ENCODE data around the gene HOXC9. TPM values are rescaled to one million over a fixed set of nuclear protein-coding genes. Genes with fewer than 3 reads are reported as not detected.
A peak's percentile ranks its signal among the peaks of the same experiment; 100 is the strongest.

HOXC9 gene
- total RNA-seq (12.6 TPM), polyA plus RNA-seq (ENCODE audit: insufficient read depth in 1 of 8, insufficient read length in 8 of 8, low replicate concordance in 1 of 8) (10 to 100 TPM; 14.3 to 19.2 (median 16.1) TPM)
- long read RNA-seq, donor 1, transcript HOXC9-201 (2 exons, 1,516 nt) = major isoform, 9 of 9 reads
- long read RNA-seq, donor 1, partial matches to known transcripts = 0 of 9 reads
- long read RNA-seq, donor 1, other reads (novel, unspliced or antisense) = 0 of 9 reads
- long read RNA-seq, donor 2 = 0 reads
- long read RNA-seq, donor 3, transcript HOXC9-201 (2 exons, 1,516 nt) = major isoform, 13 of 13 reads
- long read RNA-seq, donor 3, partial matches to known transcripts = 0 of 13 reads
- long read RNA-seq, donor 3, other reads (novel, unspliced or antisense) = 0 of 13 reads
- long read RNA-seq, donor 4, partial matches to known transcripts = 0 of 4 reads
- long read RNA-seq, donor 4, other reads (novel, unspliced or antisense) = 0 of 4 reads
- long read RNA-seq, donor 5, transcript HOXC9-201 (2 exons, 1,516 nt) = major isoform, 37 of 54 reads
- long read RNA-seq, donor 5, partial matches to known transcripts = 0 of 54 reads
- long read RNA-seq, donor 5, other reads (novel, unspliced or antisense) = 17 of 54 reads
- long read RNA-seq, donor 6, transcript HOXC9-201 (2 exons, 1,516 nt) = major isoform, 14 of 14 reads
- long read RNA-seq, donor 6, partial matches to known transcripts = 0 of 14 reads
- long read RNA-seq, donor 6, other reads (novel, unspliced or antisense) = 0 of 14 reads
- long read RNA-seq, donor 7, transcript HOXC9-201 (2 exons, 1,516 nt) = major isoform, 11 of 23 reads
- long read RNA-seq, donor 7, partial matches to known transcripts = 5 of 23 reads
- long read RNA-seq, donor 7, other reads (novel, unspliced or antisense) = 7 of 23 reads
- long read RNA-seq, donor 8, transcript HOXC9-201 (2 exons, 1,516 nt) = major isoform, 9 of 9 reads
- long read RNA-seq, donor 8, partial matches to known transcripts = 0 of 9 reads
- long read RNA-seq, donor 8, other reads (novel, unspliced or antisense) = 0 of 9 reads
- long read RNA-seq, donor 9, transcript HOXC9-201 (2 exons, 1,516 nt) = major isoform, 6 of 6 reads
- long read RNA-seq, donor 9, partial matches to known transcripts = 0 of 6 reads
- long read RNA-seq, donor 9, other reads (novel, unspliced or antisense) = 0 of 6 reads
- long read RNA-seq, donor 10, transcript HOXC9-201 (2 exons, 1,516 nt) = major isoform, 14 of 22 reads
- long read RNA-seq, donor 10, partial matches to known transcripts = 8 of 22 reads
- long read RNA-seq, donor 10, other reads (novel, unspliced or antisense) = 0 of 22 reads
- long read RNA-seq, donor 11, transcript HOXC9-201 (2 exons, 1,516 nt) = major isoform, 5 of 5 reads
- long read RNA-seq, donor 11, partial matches to known transcripts = 0 of 5 reads
- long read RNA-seq, donor 11, other reads (novel, unspliced or antisense) = 0 of 5 reads

DNA sequence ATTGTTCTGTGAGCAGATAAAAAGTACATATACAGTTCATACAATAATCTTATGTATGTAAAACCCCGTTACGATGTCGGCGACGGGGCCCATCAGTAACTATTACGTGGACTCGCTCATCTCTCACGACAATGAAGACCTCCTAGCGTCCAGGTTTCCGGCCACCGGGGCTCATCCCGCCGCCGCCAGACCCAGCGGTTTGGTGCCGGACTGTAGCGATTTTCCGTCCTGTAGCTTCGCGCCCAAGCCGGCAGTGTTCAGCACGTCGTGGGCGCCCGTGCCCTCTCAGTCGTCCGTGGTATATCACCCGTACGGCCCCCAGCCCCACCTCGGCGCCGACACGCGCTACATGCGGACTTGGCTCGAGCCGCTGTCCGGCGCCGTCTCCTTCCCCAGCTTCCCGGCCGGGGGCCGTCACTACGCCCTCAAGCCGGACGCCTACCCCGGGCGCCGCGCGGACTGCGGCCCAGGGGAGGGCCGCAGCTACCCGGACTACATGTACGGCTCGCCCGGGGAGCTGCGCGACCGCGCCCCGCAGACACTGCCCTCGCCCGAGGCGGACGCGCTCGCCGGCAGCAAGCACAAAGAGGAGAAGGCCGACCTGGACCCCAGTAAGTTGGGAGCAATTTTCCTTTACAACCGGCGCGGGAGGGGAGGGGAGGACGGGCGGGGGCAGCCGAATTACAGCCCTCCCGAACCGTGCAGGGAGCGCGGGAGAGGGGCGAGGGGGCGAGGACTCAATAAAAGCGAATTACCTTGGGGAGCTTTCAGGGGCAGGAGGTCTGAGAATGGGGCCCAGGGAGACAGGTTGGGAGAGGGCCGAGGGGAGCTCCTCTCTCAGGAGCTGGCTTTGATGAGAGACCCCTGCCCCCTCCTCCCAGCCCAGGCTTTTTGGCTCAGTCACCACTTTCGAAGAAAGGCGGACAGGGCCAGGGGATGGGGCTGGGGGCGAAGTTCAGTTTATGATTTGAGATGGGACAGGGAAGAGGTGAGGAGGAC is at the start of gene HOXC9:
TSS of gene HOXC9 (plus strand) at position 46 of the 999 bp plus-strand sequence. CDS start at position 74, 28 bp downstream.
- Histone ChIP-seq H3K27ac (ENCODE audit: low read length) (peak within 1 kb of the TSS; percentile 99), H3K4me1 (ENCODE audit: control insufficient read depth, insufficient read depth, low read length) (peaks cover 79% of the 10 kb centered on the region), H3K36me3 (ENCODE audit: control insufficient read depth, insufficient read depth, low read length) (peaks cover 9% of the 10 kb centered on the region), H3K9me3 (replicated peaks; ENCODE audit: control insufficient read depth, low read depth, low read length) (no peaks in the 10 kb centered on the region), H3K27me3 (ENCODE audit: control insufficient read depth, insufficient read depth, low read length) (peaks cover 80% of the 10 kb centered on the region), H3K4me3 (ENCODE audit: low read length) (peak within 1 kb of the TSS; percentile 81)
- DNase-seq = no peak
- WGBS (ENCODE audit: insufficient coverage) = 0% methylated on average over 72 of the region's 87 CpGs

DNA sequence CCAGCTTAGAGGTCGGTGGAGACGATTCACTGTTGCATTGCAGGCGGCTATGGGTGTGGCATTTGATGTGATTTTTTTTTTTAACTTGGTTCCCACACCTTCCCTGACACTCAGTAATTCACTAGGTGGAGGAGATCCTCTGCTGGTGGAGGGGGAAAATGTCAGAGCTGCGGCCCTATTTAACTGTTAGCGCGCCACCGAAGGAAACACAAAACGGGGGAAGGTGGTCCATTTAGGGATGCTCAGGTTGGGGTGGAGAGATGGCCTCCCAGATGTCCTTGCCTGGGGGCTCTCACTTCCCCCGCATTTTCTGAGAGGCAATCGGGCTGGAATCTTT is 49.6 kb upstream of the HOXC9 start:
- Histone ChIP-seq H3K27me3 (ENCODE audit: control insufficient read depth, insufficient read depth, low read length) (peaks cover 97% of the 10 kb centered on the region), H3K9me3 (replicated peaks; ENCODE audit: control insufficient read depth, low read depth, low read length) (no peaks in the 10 kb centered on the region), H3K27ac (ENCODE audit: low read length) (no peak overlapping the region), H3K4me1 (ENCODE audit: control insufficient read depth, insufficient read depth, low read length) (peaks cover 19% of the 10 kb centered on the region), H3K36me3 (ENCODE audit: control insufficient read depth, insufficient read depth, low read length) (no peaks in the 10 kb centered on the region), H3K4me3 (ENCODE audit: low read length) (no peak overlapping the region)
- 11% methylated on average over 7 of the region's 10 CpGs for whole genome bisulfite sequencing (ENCODE audit: insufficient coverage)
- DNase-seq = no peak

- peaks cover 97% of the 10 kb centered on the region for H3K27me3 ChIP-seq (ENCODE audit: control insufficient read depth, insufficient read depth, low read length)
Measured at GRCh38 chr12:53950789-53951576, 49.0 kb upstream of the HOXC9 start.

GRCh38 chr12:53951577-53952334 is 48.2 kb upstream of the HOXC9 start:
- peaks cover 21% of the 10 kb centered on the region for H3K4me1 ChIP-seq (ENCODE audit: control insufficient read depth, insufficient read depth, low read length)

More at GRCh38 chr12:53950789-53951576, 49.0 kb upstream of the HOXC9 start:
- Histone ChIP-seq H3K9me3 (replicated peaks; ENCODE audit: control insufficient read depth, low read depth, low read length) (no peaks in the 10 kb centered on the region), H3K27ac (ENCODE audit: low read length) (no peak overlapping the region), H3K4me3 (ENCODE audit: low read length) (no peak overlapping the region), H3K4me1 (ENCODE audit: control insufficient read depth, insufficient read depth, low read length) (peaks cover 21% of the 10 kb centered on the region), H3K36me3 (ENCODE audit: control insufficient read depth, insufficient read depth, low read length) (no peaks in the 10 kb centered on the region)
- no peak for DNase-seq
- 29% methylated on average over 30 of the region's 34 CpGs for WGBS (ENCODE audit: insufficient coverage)

DNA sequence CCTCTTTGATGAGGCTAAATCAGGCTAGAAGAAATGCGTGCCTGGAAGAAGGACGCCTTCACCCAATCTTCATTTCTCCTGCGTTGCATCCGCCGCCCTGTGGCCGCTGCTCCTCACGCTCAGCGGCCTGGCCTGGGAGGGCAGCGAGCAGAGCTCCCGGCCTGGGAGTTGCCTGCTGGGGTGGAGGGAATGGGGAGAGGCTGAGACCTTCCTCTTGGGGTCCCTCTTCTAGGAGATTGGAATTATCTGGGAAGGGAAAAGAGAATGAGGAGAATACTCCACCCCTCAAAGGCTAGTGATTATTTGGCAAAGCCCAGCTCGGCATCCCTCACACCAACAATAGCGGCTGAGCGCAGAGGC is 47.6 kb upstream of the HOXC9 start:
- no peak overlapping the region for H3K4me3 ChIP-seq (ENCODE audit: low read length)
- peaks cover 98% of the 10 kb centered on the region for H3K27me3 ChIP-seq (ENCODE audit: control insufficient read depth, insufficient read depth, low read length)
- DNase-seq = no peak
- H3K9me3 ChIP-seq (replicated peaks; ENCODE audit: control insufficient read depth, low read depth, low read length) = no peaks in the 10 kb centered on the region
- no peaks in the 10 kb centered on the region for H3K36me3 ChIP-seq (ENCODE audit: control insufficient read depth, insufficient read depth, low read length)
- H3K4me1 ChIP-seq (ENCODE audit: control insufficient read depth, insufficient read depth, low read length) = peaks cover 21% of the 10 kb centered on the region
- 71% methylated on average over 3 of the region's 13 CpGs for WGBS (ENCODE audit: insufficient coverage)
- H3K27ac ChIP-seq (ENCODE audit: low read length) = no peak overlapping the region

More at GRCh38 chr12:53951577-53952334, 48.2 kb upstream of the HOXC9 start:
- 14% methylated on average over 44 of the region's 47 CpGs for WGBS (ENCODE audit: insufficient coverage)
- Histone ChIP-seq H3K9me3 (replicated peaks; ENCODE audit: control insufficient read depth, low read depth, low read length) (no peaks in the 10 kb centered on the region), H3K36me3 (ENCODE audit: control insufficient read depth, insufficient read depth, low read length) (no peaks in the 10 kb centered on the region), H3K4me3 (ENCODE audit: low read length) (no peak overlapping the region), H3K27me3 (ENCODE audit: control insufficient read depth, insufficient read depth, low read length) (peaks cover 97% of the 10 kb centered on the region), H3K27ac (ENCODE audit: low read length) (no peak overlapping the region)
- no peak for DNase-seq

DNA sequence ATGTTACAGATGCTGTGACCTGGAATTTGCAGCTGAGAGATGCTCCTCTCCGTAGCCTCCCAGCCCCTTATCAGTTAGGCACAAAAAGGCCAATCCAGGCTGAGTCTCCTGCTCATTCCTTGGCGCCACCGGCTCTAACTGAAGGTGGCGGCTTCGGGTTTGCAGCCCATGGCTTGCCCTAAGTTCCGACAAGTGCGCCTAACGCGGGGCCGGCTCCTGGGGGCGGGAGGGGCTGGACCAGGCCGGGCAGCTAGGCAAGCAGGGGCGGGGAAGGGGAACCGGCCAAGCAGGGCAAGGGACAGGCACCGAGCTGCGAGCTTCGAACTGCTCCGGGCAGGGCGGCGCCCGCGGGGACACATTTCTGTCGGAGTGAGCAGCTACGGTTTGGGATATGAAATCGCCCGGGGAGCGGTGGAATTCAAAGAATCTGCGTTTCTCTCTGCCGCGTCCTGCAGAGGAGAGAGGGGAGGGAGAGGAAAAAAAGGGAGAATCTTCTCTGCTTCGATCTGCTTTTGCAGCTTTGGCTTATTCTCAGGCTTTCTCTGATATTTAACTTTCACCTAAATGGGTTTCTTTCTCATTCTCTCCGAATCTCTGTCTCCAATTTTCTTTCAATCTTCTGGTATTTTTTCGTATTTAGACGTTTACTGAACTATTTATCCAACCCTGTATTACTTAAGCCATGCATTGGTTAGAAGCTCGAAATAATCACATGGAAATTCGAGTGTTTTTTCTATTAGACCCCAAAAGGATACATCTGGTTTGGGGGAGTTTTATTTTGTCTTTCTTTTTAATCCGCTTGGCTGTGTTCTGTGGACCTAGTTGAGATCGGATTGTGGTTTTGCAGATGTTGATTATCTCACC is 46.9 kb upstream of the HOXC9 start:
- Histone ChIP-seq H3K36me3 (ENCODE audit: control insufficient read depth, insufficient read depth, low read length) (no peaks in the 10 kb centered on the region), H3K4me1 (ENCODE audit: control insufficient read depth, insufficient read depth, low read length) (peaks cover 21% of the 10 kb centered on the region), H3K27ac (ENCODE audit: low read length) (no peak overlapping the region), H3K9me3 (replicated peaks; ENCODE audit: control insufficient read depth, low read depth, low read length) (no peaks in the 10 kb centered on the region), H3K4me3 (ENCODE audit: low read length) (no peak overlapping the region), H3K27me3 (ENCODE audit: control insufficient read depth, insufficient read depth, low read length) (peaks cover 98% of the 10 kb centered on the region)
- 27% methylated on average over 26 of the region's 38 CpGs for WGBS (ENCODE audit: insufficient coverage)
- DNase-seq = no peak

- Histone ChIP-seq H3K4me1 (ENCODE audit: control insufficient read depth, insufficient read depth, low read length) (peaks cover 21% of the 10 kb centered on the region), H3K9me3 (replicated peaks; ENCODE audit: control insufficient read depth, low read depth, low read length) (no peaks in the 10 kb centered on the region), H3K4me3 (ENCODE audit: low read length) (no peak overlapping the region), H3K36me3 (ENCODE audit: control insufficient read depth, insufficient read depth, low read length) (no peaks in the 10 kb centered on the region), H3K27ac (ENCODE audit: low read length) (no peak overlapping the region), H3K27me3 (ENCODE audit: control insufficient read depth, insufficient read depth, low read length) (peaks cover 97% of the 10 kb centered on the region)
- WGBS (ENCODE audit: insufficient coverage) = 55% methylated on average over 4 of the region's 19 CpGs
- no peak for DNase-seq
Measured at GRCh38 chr12:53953831-53954693, 45.9 kb upstream of the HOXC9 start.

Data from muscle of leg (tissue), 16 donors.